GM21390 (cell line): ENCODE results near the gene DESI1.
A peak's percentile ranks its signal among the peaks of the same experiment; 100 is the strongest.
"Not testable (repeated sequence)": the region's sequence is repeated elsewhere in the genome, so short reads cannot be mapped to it uniquely, and the experiment has no call there.

Experiments
- ATAC-seq: cut with Tn5 transposase; IDR thresholded peaks from one replicate; pipeline ENCODE4 v1.9.1; 2021; ENCODE audit not compliant: unreplicated experiment

DESI1 gene

DNA sequence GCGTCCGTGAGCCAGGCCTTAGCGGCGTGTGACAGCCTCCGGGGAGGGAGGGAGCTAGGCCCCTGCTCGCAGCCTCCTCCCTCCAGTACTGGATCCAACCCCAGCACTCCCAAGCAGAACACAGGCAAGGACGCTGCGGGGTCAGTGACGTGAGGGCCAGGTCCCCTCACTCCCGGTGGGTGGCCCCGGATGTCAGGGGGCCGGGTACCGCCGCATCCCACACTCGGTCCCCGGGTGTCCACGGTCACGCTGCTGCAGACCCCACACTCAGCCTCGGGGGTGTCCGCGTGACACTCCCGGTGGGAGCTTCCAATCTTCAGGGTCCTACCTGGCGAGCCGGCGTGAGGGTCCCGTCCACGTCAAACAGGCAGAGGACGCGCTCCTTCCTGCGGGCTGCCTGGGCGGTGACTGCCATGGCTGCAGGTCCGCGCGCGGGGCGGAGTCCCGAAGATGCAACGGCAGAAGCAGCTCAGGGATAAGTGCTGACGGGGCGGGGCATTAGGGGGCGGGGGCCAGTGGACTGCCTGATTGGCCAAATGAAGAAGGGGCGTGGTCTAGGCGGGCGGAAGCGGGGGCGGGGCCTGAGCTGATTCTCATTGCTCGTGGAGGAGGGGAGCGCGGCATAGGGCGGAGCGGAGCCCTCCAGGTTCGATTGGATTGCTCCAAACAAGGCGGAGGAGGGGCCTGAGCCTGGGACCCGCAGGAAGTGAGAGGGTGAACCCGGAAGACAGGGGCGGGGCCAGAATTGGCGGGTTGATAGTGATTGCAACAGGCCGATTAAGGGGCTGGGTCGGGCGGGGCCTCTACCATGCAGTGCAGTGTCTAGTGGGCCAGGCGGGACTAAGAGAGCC lies 31.2 kb downstream of the DESI1 start, which contains the start of gene PMM1:
Gene PMM1 (minus strand): TSS at position 450 of the 851 bp plus-strand sequence. CDS start 35 bp downstream, at position 415.
- ATAC-seq: peak; percentile 93

DNA sequence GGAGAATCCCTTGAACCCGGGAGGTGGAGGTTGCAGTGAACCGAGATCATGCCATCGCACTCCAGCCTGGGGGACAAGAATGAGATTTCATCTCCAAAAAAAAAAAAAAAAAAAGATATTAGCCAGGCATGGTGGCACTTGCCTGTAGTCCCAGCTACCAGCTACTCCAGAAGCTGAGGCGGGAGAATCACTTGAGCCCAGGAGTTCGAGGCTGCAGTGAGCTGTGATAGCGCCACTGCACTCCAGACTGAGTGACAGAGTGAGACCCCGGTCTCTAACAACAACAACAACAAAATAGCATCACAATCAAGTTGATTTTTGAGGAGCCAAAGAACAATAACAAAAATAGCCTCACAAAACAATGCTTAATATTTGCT lies 33.5 kb downstream of the DESI1 start:
- no peak for ATAC-seq

DNA sequence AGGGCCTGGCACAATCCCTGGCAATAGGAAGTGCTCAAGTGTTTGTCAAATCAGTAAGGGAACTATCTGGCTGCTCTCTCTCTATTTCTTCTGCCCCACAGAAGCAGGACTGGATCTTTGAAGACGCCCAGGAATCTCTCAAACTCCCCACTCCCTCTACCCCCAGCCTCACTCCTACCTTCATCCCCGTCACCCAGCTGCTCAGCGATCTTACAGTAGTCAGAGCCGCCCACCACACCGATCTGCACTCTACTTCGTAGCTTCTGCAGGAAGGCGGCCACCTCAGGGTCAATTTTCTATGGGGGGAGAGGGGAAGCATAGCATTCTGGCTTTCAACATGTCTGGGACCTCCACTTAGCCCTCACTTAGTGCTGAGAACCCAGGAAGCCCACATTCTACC lies 34.9 kb downstream of the DESI1 start:
- ATAC-seq: no peak

DNA sequence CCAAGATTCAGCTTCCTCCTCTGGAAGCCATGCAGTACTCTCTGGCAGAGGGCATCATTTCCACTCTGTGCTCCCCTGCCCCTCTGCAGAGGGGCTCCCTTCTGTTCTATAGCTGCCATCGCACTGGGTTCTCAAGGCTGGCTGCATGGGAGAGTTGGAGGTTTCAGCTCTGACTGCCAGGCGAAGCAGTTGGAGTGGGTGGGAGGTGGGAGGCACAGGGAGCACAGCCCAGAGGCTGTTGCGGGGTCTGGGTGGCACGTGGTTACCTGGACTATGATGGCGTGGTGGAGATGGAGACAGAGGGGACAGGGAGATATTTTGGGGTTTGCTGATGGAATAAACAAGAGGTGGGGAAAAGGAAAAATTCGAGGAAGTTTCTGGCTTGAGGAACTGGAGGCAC lies 36.0 kb downstream of the DESI1 start:
- ATAC-seq: no peak

DNA sequence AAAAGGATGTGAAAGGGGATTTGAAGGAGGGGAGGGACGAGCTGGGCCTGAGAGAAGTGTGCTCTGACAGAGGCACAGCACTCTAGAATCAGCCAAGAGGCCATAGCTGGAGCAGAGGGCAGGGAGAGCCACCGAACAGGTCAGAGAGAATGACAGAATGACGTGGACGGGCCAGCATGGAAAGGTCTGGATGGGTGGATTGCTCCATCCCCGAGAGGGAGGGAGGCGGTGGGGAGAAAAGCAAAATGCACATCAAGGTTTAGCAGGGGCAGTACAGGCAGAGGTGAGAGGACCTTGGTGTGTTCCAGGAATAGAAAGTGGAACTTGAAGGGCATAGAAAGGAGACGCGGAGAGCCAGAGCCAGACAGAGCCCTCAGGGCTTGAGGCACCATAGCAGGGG lies 38.1 kb downstream of the DESI1 start:
- no peak for ATAC-seq

DNA sequence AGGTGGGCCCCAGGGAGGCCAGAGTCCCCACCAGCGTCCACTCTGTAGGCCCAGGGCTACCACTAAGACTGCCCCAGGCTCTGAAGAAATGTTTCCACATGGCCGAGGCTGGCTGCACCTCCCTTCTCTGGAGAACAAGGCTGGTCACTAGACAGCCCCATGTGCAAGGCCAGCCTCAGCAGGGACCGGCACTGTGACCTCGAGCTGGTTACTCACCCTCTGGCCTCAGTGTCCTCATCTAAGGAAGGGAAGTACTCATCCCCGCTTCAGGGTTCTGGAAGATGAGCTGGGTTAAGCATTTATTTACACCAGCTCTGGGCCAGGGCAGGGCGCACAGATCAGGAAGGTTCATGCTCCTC lies 40.9 kb downstream of the DESI1 start:
- no peak for ATAC-seq

DNA sequence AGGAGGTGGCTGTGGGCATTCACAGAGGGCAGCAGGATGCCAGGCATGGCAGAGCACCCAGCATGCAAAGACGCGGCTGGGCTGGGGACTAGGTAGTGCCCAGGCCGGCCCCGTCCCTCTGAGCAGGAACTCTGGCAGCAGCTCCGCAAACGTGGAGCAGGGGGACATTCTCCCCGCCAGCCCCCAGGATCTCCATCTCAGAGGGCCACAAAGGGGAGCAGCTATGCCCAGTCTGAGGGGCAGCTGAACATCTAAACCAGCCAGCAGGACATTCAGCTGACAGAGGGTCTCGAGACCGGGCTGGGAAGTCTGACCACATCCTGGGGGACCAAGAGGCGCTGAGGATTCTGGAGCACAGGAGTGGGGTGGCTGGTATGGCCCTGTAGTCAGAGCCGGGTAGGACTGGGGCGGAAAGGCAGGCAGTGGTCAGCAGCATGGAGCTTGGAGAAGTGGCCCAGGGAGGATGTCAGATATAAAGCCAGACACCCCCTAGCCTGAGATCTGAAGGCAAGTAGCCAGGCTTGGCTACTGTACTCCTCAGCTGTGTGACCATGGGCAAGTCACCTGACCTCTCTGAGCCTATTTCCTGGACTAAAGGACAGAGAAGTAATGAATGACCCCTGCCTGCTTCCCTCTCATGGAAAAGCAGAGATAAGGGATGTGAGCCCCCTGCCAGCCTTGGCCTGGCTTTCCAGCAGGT lies 41.4 kb downstream of the DESI1 start:
- ATAC-seq: no peak

DNA sequence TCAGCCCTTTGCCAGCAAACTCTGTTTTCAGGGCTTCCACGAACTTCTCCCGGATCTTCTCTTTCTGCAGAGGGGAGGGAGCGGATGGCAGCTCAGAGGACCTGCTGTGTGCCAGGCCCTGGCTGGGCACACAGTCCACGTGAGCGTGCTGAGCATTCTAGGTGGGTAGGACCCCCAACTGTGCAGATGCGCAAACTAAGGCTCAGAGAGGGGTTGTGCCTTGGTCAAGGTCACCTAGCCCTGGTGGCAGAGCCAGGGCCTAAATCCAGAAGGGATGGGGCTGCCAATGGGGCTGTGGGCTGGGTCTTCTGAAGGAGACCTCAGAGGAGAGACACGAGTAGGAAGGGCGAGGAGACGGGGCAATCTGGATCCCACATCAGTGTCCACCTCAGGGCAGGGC lies 42.0 kb downstream of the DESI1 start:
- ATAC-seq: no peak

DNA sequence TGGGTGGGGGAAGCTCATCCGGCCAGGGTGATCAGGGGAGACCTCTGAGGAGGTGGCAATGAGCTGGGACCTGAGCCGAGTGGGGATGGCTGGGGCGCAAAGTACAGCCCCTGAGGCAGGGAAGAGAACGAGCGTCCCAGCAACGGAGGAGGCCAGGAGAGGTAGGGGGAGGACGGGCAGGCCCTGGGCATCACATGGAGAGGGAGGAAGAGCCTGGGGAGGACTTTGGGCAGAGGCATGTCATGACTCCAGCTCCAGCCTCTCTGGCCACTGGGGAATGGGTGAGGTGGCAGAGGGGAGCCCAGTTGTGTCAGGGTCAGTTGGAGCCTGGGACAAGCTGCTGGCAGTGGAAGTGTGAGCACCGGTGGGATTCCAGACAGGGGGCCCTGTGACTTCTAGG lies 42.7 kb downstream of the DESI1 start:
- ATAC-seq: no peak

DNA sequence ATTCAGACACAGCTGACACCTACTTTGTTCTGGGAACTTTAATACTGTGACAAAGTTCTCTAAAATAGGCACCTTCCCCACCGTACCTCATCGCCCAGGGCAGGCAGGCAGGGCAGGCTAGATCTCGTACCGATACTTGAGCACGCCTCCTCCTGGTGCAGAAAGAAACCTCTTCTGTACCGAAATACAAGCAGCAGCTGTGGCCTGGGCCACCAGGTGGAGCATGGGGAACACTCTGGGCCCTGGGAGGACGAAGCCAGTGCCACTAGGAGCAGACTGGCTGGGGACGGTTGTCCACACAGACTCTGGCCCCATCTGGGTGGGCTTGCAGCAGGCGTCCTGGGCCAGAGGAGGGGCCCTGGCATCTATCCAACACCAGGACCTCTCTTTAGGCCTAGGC lies 44.0 kb downstream of the DESI1 start:
- no peak for ATAC-seq

DNA sequence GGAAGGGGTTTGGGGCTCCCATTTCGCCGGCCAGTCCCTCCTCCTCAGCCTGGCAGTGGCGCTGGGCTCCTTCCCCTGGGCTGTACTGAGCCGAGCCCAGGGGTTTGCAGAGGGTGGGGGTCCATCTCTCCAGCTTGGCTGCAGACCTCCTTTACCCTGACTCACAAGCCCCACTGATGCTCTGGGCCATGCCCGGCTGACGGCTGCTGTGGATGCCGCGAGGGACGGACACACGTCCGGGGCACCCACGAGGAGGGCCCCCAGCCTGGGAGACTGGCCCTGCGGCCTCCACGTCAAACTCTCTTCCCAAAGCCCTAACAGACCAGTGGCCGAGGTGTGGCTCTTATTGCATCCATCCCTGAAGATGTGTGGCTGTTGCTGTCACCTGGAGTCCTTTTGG lies 45.3 kb downstream of the DESI1 start:
- ATAC-seq: no peak

DNA sequence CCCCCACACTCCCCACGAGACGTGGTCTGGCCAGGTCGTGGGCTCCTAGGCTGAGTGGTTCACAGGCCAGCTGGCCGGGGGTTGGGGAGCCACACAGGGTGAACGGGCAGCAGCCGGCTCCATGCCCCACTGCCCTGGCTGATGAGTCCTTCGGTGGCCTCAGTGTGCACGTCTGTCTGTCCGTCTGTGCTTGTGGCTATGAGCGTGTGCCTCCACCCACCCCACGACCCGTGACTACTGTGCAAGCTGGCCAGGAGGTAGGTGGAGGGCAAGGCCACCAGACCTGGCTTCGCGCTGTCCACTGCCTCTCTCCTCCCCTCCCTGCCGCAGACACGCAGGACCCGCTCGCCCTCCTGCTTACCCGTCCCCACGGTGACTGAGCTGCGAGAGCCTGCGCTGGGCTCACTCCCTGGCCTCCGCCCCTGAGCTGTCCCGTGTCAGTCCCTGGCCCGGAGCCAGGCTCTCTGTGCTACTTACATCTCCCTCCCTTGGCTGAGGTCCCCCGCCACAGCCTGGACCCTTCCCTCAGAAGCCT lies 45.9 kb downstream of the DESI1 start:
- ATAC-seq: no peak

DNA sequence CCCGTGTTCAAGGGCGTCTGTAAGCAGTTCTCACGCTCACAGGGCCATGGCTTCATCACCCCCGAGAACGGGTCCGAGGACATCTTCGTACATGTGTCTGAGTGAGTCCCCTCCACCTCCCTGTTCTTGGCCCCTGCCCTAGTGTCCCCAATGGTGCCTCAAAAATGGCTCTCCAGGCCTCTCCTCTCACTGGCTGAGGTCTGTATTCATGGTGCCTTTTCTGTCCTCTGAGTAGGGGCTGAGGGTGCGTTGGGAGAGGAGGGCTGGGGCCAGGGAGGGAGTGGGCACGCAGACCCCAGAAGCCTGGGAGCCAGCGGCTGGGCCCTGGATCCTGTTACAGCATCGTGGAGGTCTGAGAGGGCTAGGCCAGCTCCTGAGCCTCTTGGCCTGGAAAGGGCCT lies 47.2 kb downstream of the DESI1 start:
- no peak for ATAC-seq

DNA sequence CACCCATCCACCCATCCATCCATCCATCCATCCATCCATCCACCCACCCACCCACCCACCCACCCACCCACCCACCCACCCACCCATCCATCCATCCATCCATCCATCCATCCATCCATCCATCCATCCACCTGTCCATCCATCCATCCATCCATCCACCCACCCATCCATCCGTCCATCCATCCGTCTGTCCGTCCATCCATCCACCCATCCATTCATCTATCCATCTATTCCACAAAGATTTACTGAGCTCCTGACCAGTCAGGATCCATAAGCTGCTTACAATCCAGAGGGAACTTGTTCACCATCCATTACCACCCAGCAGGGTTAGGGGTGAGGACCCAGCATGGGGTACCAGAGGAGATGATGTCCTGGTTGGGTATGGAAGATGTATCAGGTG lies 48.5 kb downstream of the DESI1 start:
- not testable (repeated sequence) for ATAC-seq

DNA sequence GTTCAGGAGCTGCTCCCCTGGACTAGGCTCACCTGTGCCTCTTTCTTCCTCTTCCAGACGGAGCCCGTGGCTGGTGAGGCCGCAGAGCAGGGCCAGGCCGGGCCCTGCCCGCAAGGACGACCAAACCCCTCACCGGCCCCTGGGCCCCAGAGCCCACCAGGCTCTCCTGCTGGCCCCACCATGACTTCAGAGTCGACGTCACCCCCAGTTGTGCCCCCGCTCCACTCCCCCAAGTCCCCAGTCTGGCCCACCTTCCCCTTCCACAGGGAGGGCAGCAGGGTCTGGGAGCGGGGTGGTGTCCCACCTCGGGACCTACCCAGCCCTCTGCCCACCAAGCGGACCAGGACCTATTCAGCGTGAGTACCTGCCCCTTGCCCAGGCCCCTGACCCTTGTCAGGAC lies 49.1 kb downstream of the DESI1 start:
- no peak for ATAC-seq

DNA sequence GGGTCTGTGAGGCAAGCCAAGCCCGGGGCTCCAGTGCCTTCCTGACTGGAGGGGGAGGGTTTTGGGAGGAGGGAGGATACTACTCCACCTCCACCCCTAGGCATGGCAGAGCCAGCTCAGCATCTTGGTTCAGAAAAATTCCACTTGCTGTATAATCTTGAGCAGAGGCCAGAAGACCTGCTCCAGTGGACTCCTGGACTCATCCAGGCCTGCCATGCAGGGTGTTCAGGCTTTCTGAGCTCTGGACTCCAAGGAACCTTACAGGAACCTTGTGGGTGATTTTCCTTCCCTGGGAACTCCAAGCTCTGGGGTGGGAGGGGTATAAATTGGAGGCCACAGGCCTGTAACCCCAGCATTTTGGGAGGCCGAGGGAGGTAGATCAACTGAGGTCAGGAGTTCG lies 50.6 kb downstream of the DESI1 start:
- ATAC-seq: no peak

DNA sequence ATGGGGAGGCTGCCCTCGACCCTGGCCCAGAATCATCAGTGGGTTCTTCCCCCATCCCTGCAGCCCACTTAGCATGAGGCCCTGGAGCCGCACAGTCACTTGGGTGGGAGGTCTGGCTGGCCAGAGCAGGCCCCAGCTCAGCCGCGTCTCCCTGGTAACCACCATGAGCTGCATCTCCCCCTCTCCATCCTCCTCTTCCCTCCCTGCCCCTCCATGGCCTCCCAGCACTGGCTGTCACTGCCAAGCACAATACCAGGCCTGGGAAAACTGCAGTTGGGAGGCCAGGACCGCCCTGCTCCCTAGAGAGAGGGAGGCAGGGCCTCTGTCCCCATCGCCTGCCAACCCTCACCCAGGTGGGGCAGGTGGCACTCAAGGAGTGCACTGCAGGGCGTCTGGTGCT lies 52.0 kb downstream of the DESI1 start:
- no peak for ATAC-seq

DNA sequence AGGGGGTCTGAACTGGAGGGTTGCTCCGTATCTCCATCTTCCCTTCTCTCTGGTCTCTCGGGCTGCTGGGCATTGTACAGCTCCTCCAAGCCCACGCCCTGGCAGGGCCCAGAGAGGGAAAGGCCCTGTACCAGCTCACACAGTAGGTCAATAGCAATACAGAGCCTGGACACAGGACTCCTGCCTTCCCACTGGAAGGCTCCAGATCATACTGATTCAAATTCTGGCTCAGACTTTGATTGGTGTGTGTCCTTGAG lies 53.4 kb downstream of the DESI1 start:
- ATAC-seq: no peak

DNA sequence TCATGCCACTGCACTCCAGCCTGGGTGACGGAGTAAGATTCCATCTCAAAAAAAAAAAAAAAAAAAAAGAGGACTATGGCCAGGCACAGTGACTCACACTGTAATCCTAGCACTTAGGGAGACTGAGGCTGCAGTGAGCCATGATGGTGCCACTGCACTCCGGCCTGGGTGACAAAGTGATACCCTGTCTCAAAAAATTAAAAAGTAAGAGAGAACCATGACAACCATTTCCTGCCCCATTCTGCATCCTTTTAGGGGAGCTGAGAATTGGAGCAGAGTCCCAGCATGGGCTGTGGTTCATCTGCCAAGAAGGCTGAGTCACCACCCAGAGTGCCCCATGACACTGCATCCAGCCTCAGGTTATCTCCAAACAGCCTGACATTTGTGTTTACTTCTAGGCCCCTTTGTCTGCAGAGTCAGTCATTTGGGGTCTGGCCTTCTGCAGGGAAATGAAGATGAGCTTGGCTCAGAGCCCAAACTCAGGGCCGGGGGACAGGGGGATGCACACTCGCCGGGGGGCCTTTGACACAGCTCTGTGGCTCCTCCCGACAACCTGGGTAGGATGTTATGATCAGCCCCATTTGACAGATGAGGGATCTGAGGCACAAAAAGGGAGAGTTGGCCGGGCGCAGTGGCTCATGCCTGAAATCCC lies 55.3 kb downstream of the DESI1 start:
- ATAC-seq: no peak

DNA sequence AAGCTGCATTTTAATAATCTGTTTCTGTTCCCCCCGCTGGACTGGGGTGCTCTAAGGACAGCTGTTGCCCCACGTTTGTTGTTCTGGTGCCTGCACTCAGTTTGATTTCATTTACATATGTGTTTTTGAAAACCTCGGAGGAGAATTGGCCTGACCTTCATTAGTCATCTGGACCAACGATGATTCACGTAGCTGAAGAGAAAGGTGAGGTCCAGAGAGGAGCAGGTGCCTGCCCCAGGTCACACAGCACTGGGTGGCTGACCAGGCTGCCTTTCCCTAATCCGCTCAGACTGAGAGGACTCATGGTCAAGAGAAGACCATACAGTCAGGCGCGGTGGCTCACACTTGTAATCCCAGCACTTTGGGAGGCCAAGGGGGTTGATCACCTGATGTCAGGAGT lies 56.3 kb downstream of the DESI1 start:
- no peak for ATAC-seq

DNA sequence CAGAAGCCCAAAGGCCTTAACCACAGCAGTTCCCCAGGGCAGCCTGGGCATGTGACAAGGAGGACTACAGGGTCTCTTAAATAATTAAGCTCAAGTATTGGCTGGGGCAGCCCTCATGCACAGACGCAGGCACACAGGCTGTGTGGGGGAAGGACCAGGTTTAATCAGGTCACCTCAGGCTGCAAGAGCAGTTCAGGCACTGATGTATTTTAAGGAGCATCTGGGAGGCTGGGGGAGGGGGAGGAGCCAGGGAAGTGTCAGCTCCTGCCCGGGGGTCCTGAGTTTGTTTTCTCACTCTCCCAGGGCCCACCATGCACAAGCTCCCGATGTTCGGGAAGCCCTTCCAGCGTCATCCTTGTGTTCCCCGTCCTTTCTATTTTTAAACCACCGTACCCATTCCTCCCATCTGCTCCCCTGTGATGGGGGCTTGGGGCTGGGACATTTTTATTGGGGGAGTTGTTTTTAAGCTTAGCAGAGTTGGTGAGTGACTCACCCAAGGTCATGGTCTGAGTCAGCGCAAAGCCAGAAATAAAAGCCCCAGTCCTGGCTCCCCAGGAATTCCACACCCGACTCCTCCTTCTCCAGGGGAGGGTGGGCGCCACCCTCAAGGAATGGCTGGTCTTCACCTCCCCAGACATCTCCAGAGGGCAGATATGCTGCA lies 57.7 kb downstream of the DESI1 start:
- ATAC-seq: no peak

DNA sequence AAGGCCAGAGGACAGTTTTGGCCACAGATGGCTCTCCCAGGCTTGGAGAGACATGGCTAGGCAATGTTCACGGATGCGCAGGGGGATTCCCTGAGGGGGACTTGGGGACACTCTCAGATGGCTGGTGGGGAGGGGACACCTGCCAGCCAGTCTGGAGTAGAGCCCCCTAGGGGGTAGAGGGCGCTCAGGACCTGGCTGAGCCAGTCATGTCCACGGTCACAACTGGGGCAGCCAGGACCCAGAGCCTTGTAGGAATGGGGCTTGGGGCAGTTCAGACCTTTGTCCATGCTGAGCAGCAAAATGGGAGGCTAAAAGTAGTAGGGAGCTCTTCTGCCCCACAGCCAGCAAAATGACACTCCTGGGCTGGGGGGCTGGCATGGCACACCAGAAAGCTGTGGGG lies 58.4 kb downstream of the DESI1 start:
- ATAC-seq: no peak
